Neural crest cell (in vitro differentiated cells): Measurements from ENCODE around the gene NUCB1. TPM values are rescaled to one million over a fixed set of nuclear protein-coding genes. Genes with fewer than 3 reads are reported as not detected.

Source experiments
- DNase-seq: peaks from one replicate; pipeline ENCODE4 v3.0.0; 2021; ENCODE audit warnings: low read depth, mixed read lengths, low spot score
- H3K27ac Mint-ChIP-seq: one replicate; pipeline ENCODE4 v1.8.0; 2021; ENCODE audit warnings: mild to moderate bottlenecking, mixed read lengths; ENCODE audit not compliant: unreplicated experiment
- H3K27me3 Mint-ChIP-seq: 2 replicates; pipeline ENCODE4 v1.8.0; 2021; ENCODE audit warnings: low read depth, mild to moderate bottlenecking, mixed read lengths
- H3K36me3 Mint-ChIP-seq: 2 replicates; pipeline ENCODE4 v1.8.0; 2021; ENCODE audit warnings: low read depth, mild to moderate bottlenecking, mixed read lengths
- H3K4me1 Mint-ChIP-seq: 2 replicates; pipeline ENCODE4 v1.8.0; 2021; ENCODE audit warnings: mixed read lengths
- H3K4me3 Mint-ChIP-seq: one replicate; pipeline ENCODE4 v1.8.0; 2021; ENCODE audit warnings: mild to moderate bottlenecking, mixed read lengths
- H3K9me3 Mint-ChIP-seq: 2 replicates; pipeline ENCODE4 v1.8.0; 2021; ENCODE audit warnings: mixed read lengths
- CTCF ChIP-seq: fragments of 200-600 bp; sonication (generic); conservative IDR thresholded peaks from 2 replicates; pipeline ENCODE4 v1.5.0; 2021; ENCODE audit warnings: antibody characterized with exemption, mild to moderate bottlenecking
- total RNA-seq: library from RNA; stranded (reverse); gene quantifications from 2 replicates; pipeline ENCODE4 v1.2.1, GENCODE V29; 2021

Gene NUCB1
- total RNA-seq, 1 donor from 2014 or later: 102 TPM

GRCh38 chr19:48943081-48943480 lies 43.0 kb downstream of the NUCB1 start:
- no peak overlapping the region for H3K4me3 Mint-ChIP-seq

GRCh38 chr19:48945415-48945814 lies 45.3 kb downstream of the NUCB1 start:
- H3K4me3 Mint-ChIP-seq: no peak overlapping the region
- no peak for TF ChIP-seq CTCF

More at GRCh38 chr19:48943081-48943480, 43.0 kb downstream of the NUCB1 start:
- H3K27me3 Mint-ChIP-seq: no peaks in the 10 kb centered on the region
- no peak for DNase-seq
- H3K36me3 Mint-ChIP-seq: no peaks in the 10 kb centered on the region
- H3K4me1 Mint-ChIP-seq: no peaks in the 10 kb centered on the region
- no peaks in the 10 kb centered on the region for H3K9me3 Mint-ChIP-seq
- no peak overlapping the region for H3K27ac Mint-ChIP-seq
- TF ChIP-seq CTCF: no peak

GRCh38 chr19:48945817-48946216 lies 45.7 kb downstream of the NUCB1 start:
- no peaks in the 10 kb centered on the region for H3K36me3 Mint-ChIP-seq

More at GRCh38 chr19:48945415-48945814, 45.3 kb downstream of the NUCB1 start:
- no peak for DNase-seq
- Mint-ChIP-seq H3K36me3 (no peaks in the 10 kb centered on the region), H3K27me3 (no peaks in the 10 kb centered on the region), H3K4me1 (no peaks in the 10 kb centered on the region), H3K27ac (no peak overlapping the region), H3K9me3 (peaks cover 2% of the 10 kb centered on the region)

GRCh38 chr19:48946463-48947257 lies 46.5 kb downstream of the NUCB1 start:
- Mint-ChIP-seq H3K9me3 (peaks cover 2% of the 10 kb centered on the region), H3K4me1 (no peaks in the 10 kb centered on the region), H3K27ac (no peak overlapping the region), H3K27me3 (no peaks in the 10 kb centered on the region), H3K36me3 (no peaks in the 10 kb centered on the region), H3K4me3 (no peak overlapping the region)
- TF ChIP-seq CTCF: no peak
- DNase-seq: no peak

More at GRCh38 chr19:48945817-48946216, 45.7 kb downstream of the NUCB1 start:
- no peak overlapping the region for H3K27ac Mint-ChIP-seq
- no peaks in the 10 kb centered on the region for H3K4me1 Mint-ChIP-seq
- H3K9me3 Mint-ChIP-seq: peaks cover 2% of the 10 kb centered on the region
- no peaks in the 10 kb centered on the region for H3K27me3 Mint-ChIP-seq
- no peak for DNase-seq
- no peak for TF ChIP-seq CTCF
- no peak overlapping the region for H3K4me3 Mint-ChIP-seq

- no peak for TF ChIP-seq CTCF
- H3K9me3 Mint-ChIP-seq: peaks cover 2% of the 10 kb centered on the region
- no peak overlapping the region for H3K4me3 Mint-ChIP-seq
- DNase-seq: no peak
- no peaks in the 10 kb centered on the region for H3K27me3 Mint-ChIP-seq
- no peaks in the 10 kb centered on the region for H3K36me3 Mint-ChIP-seq
- no peaks in the 10 kb centered on the region for H3K4me1 Mint-ChIP-seq
- H3K27ac Mint-ChIP-seq: no peak overlapping the region
These were observed 47.1 kb downstream of the NUCB1 start for GRCh38 chr19:48947258-48947542.
